GM21390 (cell line): ENCODE results near the gene EPB41L1.

Experiments used
- ATAC-seq: cut with Tn5 transposase; IDR thresholded peaks from one replicate; pipeline ENCODE4 v1.9.1; 2021; ENCODE audit not compliant: unreplicated experiment

Gene EPB41L1

DNA sequence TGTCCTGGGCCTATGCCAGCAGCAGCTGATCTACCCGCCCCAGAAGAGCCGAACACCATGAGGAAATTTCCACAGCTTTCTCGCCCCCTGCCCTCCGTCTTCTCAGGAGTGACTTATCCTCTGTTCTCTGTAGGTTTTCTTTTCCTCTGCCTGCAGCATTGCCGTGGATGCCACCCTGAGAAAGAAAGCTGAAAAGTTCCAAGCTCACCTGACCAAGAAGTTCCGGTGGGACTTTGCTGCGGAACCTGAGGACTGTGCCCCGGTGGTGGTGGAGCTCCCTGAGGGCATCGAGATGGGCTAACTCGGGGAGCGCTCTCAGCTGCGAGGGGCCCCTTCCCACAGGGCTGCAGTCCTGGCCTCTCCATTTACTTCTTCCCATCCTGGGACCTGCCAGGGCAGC, 100.9 kb downstream of the EPB41L1 start:
- ATAC-seq, result no peak

DNA sequence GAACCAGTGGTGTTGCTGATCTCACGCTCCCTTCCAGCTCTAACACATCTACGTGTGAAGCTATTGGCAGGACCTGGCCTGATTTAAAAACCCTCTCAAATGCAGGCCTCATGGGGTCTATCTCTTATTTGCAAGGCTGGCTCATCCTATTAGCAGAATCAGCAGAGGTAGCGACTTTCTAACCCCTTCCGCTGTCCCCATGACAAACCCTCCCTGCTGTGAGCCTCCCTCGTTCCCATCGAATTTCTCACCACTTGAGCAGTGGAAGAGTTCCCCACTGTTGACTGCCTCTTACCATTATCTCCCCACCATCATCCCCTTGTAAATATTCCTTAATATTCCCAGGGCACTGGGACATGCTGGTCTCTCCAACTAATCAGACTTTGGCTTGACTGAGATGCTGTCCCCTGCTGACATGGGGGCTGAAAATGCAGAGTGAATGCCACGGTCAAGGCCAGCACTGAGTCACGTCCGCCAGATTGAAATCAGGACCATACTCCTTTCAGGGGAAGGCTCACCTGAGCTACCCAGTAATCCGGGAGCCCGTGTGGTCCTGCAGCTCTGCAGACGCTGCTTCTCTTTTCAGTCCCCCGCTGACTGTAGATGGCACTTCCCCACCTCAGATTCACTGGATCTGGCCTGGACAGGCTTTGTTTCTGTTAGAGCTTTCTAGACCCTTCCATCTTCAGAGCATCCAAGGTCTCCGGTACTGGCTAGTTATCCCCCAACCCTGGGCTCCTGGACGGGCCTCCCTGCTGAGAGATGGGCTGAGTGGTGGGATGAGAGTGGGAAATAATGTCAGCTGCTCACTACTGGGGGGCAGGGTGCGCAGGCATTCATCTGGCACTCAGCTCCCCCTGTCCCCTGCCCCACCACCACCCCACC, 104.9 kb downstream of the EPB41L1 start:
- ATAC-seq, result no peak

DNA sequence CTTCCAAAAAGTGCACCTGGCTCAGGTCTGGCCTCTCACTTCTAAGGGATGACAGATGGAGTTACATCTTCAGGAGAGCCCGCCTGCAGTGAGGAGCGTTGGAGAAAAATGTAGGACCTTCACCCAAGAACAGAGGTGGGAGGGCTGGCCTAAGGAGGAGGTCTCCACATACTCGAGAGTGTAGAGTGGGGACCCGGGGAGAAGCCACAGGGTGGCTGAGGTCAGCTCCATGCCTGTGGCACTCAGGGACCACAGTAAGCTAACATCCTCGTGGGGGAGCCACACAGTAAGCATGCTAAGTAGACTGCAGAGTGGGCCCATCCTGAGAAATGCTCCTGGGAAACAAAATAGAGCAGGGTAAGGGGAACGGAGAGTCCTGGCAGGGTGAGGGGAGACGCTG, 105.8 kb downstream of the EPB41L1 start:
- ATAC-seq, result no peak

DNA sequence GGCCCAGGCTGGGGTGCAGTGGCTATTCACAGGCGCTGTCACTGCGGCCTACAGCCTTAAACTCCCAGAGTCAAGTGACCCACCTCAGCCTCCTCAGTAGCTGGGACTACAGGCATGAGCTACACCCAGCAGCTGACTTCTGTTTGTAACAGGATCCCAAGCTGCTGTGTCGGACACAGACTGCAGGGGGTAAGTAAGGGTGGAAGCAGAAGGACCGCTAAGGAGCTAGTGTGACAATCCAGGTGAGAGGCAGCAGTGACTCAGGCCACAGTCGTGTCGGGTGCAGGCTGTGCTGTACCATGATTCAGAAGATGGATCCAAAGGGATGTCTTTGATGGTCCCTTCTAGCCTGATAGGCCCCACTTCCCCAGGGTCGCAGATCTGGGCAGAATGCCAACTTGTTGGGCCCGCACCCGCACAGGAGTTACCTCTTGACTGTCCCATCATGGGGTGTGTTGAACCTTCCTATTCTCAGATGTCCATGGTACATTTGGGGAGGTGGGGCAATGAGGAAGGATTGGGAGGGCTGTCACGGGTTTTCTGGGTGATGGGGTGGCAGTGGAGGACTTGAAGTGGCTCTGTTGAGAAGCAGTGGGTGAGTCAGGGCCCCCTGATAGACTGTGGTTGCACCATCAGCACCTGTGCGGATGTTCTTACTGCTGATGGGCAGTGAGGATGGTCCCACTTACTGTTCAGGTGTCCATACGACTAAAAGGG, 107.0 kb downstream of the EPB41L1 start:
- ATAC-seq, result no peak

DNA sequence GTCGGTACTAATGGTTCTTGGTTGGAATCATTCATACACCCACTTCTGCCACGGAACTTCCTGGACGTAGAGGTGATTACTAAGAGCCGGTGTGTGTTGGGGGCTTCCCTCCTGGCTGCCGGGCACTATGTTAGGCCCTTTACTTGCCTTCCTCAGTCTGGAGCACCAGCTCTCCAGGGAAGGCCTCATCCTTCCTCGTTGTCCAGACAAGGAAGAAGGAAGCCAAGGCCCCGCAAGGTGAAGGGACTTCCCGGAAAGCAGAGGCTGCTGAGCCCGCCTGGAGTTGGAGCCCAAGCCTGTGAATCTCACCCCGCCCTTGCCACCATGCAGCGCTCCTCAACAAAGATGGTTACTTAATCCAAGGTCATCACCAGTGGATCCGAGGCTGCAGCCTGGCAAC, 107.9 kb downstream of the EPB41L1 start:
- ATAC-seq, result no peak

DNA sequence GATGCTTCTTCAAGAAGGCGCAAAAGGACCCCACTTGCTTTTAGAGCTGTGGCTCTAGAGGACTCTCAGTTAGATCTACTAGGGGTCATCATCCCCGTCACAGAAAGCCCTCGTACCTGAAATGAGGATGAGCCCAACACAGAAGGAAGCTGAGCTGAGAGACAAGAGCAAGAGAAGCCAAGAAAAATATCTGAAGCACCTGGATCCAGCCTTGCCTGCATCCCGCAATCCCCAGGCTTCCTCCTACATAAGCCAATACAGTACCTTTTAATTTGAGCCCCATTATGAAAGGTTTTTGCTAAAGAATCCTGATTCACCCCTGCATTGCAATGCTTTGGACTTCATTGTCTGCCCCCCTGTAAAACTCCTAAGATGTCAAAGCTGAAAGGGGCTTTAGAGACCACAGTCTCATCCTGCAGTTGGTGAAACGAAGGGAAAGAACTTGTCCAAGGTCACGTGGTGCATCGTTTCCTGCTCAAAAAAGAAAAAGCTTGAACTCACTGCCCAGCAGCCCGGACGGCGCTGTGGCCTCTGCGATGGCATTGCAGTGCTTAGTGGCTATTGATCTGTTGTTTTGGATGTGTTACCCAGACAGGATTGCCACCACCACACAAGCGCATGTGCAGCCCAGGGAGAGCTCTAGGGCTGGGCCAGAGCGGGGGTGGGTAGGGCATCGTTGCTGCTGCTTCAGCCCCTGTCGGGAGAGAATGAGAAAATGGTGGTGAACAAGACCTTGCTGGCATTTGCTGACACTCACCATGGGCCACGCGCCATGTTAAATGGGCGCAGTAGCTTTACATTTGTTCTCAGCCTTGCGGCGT, 110.1 kb downstream of the EPB41L1 start:
- ATAC-seq, result no peak

DNA sequence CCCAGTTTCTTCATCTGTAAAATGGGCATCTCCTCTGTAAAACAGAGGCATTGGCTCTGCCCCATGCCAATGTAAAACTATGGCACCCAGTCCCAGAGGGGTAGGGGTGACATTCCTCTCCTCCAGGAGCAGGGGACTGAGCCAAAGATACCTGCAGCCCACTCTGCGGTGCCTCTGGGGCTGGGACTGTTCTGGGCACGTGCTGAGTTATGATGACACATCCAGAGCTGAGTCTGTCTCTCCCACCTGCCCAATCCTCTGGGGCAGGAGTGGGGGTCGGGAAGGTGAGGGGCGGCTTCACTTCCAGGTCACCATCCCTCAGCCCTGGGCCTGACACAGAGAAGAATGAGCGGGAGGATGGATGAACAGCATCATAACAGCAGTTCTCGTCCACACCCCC, 111.6 kb downstream of the EPB41L1 start:
- no peak for ATAC-seq

DNA sequence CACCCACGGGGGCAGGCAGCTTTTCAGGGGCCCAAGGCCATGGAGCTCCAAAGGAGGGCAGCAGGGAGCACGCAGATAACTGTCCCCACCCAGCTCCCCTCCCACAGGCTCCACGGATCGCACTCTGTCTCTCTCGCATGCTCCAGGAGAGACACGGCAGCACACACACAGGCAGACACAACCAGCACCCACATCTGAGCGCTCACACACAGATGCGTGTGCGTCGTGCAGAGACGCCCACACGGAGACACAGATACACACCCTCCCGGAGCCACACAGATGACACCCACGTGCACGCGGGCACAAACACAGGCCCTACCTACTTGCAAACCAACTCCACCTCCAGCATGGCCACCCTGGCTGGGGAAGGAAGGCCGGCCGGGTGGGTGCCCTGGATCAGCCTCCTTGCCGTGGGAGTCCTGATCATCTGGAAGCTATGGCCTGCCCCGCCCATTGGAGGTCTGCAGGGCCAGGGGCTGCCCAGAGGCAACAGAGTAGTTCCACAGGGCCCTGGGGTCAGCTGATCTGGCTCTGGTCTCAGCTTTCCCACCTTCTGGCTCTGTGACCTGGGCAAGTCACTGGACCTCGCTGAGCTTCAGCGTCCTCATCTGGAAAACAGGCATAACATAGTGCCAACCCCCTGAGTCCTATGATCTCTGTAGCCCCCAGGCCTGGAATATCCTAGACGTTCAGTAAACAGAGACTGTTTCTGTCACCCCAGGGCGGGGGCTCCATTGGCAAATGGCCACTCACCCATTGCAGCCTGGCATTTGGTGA, 113.3 kb downstream of the EPB41L1 start:
- no peak for ATAC-seq

DNA sequence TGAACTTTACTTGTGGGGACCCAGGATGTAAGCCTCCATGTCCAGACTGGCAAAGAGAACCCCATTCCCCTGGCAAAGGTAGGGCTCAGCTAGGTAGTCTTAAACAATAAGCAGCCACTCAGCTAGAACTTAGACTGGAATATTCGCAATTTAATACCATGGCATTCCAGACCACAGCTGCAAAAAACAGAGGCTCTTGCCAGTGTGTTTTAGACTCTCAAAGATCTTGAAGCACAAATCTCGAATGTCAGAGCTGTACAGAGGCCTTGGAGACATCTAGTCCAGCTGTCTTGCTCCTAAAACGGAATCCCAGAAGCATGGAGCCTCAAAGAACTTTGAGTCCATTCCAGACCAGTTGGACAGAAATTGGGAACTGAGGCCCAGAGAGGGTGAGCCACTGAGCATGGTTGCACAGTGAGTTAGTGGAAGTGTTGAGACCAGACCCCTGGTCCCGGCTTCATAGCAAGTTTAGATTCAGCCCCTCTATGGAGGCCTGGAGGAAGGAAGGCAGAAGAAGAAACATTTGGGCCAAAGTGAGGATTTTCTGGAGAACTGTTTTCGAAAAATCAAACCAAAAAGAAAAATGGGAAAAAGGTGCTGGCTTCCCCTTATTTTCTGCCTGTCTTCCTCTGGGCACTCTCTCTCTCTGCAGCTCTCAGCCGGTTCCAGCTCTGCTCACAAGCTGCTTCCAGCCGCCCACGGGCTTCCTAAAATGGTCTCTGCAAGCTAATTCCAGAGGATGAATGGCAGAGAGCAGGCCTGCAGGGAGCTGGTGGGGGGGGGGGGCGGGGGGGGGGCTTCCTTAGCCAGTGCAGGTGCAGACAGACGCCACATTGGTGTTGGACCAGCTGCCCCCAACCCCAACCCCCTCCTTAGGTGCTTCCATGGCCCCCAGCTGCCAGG, 114.2 kb downstream of the EPB41L1 start:
- no peak for ATAC-seq

DNA sequence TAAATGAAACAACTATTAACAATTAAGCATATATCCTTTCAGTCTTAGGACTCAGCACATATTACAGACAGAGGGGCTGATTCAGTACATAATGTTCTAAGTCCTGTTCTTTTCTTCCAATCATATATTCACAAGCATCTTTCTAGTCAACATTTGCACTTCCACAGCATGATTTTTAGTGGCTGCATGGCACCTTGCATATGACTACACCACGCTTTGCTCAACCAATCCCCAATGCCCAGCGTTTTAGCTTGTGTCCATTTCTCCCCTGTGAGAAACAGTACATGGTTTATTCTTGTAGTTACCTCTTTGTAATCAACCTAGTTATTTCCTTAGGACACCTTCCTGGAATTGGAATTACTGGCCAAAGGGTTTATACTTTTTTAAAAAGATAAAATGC, 115.0 kb downstream of the EPB41L1 start:
- ATAC-seq, result no peak

DNA sequence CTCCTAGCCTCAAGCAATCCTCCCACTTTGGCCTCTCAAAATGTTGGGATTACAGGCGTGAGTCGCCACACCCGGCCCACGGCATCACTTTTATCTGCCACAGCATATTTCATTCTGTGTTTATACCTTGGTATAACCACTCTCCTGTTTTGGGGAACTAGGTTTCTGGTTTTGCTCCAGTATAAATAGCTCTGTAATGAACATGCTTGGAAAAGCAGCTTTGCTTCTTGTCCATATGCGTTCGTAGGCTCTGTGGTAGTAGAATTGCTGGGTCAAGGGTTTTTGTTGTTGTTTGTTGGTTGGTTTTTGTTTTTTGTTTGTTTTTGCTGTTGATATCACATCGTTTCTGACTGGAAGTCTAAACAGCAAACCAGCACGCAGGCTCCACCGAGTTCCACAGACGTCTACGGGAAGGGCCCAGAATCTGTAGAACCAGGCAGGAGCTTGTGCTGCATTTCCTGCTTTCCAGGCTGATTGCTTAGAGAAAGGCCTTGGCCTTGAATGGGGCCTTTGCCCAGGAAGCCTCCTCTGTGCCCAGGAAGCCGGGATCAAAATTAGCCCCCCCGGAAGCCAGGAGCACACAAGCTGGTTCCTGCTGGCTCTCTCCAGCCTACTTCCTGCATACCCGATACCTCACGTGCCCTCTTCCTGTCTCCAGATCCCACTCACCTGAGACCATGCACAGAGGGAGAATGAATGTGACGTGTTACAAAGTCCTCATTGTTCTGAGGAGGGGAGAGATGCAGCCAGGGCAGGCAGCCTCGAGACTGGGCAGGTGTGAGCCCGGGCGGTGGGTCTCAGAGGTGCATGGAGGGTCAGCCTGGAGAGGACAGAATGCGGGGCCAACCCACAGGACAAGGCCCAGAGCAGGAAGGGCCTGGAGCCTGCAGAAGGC, 116.5 kb downstream of the EPB41L1 start:
- ATAC-seq, result no peak

DNA sequence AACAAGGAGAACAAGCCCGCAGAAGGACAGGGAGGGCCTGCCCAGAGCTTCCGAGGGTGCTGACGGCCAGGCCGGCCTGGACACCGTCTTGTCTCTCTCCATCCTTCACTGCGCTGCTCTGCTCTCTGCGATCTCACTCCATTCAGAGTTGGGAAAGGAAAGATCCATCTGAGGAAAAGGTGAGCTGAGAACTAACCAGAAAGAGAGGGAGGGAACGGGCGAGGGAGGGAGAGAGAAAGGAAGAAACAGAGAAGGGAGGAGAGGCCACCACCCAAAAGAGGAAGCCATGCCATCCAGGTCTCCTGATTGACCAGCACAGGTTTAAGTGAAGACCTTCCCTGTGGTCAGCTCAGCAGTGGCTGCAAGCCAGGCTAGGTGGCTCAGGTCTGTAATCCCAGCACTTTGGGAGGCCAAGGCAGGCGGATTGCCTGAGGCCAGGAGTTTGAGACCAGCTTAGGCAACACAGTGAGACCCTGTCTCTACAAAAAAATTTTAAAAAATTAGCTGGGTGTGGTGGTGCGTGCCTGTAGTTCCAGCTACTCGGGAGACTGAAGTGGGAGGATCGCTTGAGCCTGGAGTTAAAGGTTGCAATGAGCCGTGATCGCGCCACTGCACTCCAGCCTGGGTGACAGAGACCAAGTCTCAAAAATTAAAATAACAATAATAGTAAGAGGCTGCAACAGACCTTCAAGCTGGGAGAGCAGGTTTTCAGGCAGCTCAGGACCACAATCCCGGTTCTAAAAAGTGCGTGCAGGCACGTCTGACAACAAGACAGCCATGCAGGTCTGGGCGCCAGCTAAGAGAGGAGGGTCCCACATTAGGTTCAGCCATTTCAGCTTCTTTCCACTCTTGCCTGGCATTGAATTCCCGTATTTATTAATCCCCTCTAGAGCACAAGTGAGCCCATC, 117.4 kb downstream of the EPB41L1 start:
- ATAC-seq, result no peak

DNA sequence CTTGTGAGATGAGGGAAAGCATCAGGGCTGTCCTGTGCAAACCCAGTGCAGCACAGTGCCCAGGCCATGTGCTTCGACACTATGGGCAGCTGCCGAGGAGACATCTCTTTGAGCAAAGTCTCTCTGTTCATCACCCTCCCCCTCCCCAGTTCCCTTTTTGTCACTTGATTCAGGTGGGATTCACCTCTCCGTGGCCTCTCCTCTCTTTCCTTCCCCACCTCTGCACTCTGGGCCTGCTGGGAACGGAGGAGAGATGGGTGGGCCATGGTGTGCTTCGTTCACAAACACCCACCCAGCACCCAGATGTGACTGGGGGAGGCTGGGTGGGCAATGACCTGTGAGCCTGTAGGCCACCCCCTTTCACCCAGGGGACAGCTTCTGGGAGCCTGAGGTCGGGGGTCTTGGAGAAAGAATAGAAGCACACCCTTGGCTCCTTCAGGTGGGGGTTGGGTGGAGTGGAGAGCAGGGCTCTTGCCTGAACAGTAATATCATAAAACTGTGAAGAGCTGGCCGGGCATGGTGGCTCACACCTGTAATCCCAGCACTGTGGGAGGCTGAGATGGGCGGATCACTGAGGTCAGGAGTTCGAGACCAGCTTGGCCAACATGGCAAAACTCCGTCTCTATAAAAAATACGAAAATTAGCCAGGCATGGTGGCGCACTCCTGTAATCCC, 118.1 kb downstream of the EPB41L1 start:
- no peak for ATAC-seq

DNA sequence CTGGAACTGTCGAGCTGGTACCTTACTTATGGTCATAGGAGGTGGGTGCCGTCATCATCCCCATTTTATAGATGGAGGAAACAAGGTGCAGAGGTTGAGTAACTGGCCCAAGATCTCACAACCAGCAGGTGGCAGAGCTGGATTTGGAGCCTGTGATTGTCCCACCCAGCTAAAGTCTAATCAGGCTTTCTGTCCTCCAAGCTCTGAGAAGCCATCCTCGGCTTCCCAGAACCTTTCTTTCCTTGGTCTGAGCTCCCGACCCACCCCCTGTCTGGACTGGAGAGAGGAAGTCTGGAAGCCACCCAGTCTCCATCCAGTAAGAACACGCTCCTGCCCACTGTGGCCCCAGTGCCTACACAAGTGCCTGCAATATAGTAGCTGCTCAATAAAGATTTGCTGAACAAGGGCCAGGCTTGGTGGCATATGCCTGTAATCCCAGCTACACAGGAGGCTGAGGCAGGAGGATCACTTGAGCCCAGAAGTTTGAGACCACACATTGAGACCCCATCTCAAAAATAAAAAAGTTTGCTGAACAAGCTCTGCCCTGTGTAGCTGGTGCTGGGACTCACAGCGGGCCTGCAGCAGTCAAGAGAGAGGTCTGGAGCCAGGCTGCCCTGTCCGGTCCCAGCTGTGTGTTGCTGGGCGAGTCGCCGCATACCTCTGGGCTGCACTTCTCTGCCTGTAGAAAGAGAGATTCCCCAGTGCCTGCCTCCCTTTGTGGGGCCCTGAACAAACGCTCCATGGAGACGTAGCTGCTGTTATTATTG, 119.1 kb downstream of the EPB41L1 start:
- ATAC-seq, result no peak

DNA sequence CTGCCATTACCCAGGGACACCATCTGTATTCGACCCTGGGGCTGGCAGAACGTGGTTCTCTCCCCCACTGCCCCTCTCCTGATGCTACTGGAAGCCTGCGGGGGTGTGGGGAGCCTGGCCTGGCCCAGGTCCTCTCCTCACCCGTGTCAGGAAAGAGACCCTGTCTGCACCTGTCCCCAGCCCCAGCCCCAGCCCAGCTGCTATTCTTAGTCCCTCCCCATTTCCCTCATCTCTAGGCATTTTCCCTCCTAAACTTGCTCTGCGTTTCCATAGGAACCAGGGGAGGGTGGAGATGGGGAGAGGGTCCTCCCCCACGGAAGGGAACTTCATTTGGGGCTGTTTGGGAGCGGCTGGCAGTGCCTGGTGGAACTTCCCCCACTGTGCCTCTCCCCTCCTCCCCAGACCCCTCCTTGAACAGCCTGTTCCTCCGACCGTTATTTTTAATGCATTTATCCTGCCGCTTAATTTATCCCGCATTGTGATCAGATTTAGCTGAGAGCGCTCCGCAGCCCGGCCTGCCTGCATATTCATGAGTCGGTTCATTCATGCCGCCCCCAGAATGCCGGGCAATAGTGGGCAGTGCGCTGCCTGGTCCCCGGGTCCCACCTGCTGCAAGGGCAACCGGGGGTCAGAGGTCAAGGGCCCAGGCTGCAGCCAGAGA, 119.8 kb downstream of the EPB41L1 start:
- ATAC-seq, result no peak

DNA sequence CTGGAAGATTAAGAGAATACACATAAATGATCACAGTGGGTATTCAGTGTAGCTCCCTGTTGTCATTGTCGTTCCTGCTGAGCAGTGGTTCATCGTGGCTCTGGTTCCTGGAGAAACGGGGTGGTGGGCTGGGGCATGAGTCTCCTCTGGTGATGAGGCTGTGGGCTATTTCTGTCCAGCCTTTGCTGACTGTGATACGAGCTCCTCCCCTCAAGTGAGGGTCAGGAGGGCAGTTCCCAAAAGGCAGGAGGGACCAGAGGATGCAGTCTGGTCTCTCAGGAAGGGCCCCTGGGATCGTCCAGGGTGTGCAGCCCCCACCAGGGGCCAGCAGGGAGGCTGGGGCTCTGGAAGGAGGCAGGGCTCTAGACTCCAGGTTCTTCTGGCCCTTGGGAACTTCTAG, 120.5 kb downstream of the EPB41L1 start:
- ATAC-seq, result no peak
